GM18868 (cell line): ENCODE results near the gene PRKCQ.

Experiments
- ATAC-seq: cut with Tn5 transposase; IDR thresholded peaks from one replicate; pipeline ENCODE4 v1.9.1; 2021; ENCODE audit warnings: mild to moderate bottlenecking, moderate library complexity; ENCODE audit not compliant: unreplicated experiment

The PRKCQ gene

GRCh38 chr10:6410830-6411229 lies 169.2 kb downstream of the PRKCQ start:
- ATAC-seq, result no peak

DNA sequence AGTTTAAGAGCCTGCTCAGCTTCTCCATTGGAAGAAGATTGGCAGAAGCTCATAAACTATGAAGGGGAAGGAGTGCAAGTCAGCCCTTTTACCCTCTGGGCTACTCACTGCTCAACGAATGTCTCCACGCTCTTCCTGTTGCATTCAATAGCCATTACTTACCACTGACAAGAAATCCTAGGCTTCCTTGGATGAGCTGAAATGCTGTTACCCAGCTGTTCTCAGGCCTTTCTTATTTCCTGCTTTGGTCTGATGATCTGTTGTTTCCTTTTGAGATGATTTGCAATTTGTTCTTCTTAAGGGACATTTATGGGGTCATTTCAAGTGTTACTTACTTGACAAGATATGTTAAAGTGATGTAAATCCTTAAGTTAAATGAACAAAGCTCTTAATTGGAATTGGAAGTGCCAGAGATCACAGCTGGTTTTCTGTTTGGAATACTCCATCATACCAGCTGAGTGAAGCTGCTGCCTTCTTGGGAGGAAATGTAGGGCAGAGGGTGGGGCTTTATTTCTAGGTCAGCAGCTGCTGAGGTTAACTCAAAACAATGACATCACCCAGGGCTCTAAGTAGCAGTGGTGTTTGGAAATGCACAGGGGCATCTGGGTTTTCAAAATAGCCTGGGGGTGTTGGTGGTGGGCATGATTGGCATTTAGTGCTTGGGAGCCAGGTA lies 170.0 kb downstream of the PRKCQ start:
- no peak for ATAC-seq

- ATAC-seq, result no peak
Observed at GRCh38 chr10:6408799-6409198, 171.3 kb downstream of the PRKCQ start.

DNA sequence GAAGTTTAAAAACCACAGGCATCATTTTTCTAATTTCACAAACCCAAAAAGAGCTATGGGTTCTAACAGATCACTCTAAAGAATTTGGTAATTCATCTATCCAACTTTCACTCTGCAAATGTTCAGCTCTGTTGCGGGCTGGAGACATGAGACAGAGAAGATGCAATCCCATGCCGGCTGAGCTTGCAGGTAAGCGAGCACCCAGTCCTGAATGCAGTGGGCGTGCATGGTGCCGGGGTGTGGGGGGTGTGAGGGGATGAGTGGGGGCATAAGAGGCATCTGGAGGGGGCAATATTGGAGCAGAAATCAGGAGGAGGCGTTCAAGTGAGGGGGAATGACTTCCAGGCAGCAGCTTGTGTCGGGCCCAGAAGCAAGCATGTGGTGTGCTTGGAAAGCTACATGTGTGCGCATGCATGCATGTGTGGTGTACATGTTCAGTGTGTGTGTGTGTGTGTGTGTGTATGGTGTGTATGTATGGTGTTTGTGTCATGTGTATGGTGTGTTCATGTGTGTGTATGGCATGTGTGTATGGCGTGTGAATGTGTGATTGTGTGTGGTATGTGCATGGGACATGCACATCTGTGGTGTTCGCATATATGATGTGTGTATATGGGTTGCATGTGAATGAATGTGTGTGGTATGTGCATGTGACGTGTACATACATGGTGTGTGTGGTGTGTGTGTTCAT lies 172.9 kb downstream of the PRKCQ start:
- ATAC-seq, result no peak

GRCh38 chr10:6406220-6407033 lies 173.6 kb downstream of the PRKCQ start:
- no peak for ATAC-seq

DNA sequence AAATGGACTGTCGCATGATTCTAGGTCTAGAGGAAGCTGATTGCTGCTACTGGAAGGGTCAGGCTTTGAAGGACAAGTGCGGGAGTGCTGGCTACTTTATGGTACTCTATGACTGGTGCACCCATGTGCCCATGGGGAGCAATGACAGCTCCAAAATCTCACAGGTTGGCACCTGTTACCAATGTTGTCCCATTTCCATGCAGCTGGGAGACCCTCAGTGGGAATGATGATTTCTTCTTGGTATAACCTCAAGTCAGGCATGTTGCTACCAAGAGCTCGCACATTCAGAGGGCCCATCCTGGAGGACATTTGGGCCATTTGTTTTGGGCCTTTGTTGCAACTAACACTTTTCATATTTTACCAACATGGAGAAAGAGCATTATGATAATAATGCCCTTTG lies 174.4 kb downstream of the PRKCQ start:
- ATAC-seq, result no peak

DNA sequence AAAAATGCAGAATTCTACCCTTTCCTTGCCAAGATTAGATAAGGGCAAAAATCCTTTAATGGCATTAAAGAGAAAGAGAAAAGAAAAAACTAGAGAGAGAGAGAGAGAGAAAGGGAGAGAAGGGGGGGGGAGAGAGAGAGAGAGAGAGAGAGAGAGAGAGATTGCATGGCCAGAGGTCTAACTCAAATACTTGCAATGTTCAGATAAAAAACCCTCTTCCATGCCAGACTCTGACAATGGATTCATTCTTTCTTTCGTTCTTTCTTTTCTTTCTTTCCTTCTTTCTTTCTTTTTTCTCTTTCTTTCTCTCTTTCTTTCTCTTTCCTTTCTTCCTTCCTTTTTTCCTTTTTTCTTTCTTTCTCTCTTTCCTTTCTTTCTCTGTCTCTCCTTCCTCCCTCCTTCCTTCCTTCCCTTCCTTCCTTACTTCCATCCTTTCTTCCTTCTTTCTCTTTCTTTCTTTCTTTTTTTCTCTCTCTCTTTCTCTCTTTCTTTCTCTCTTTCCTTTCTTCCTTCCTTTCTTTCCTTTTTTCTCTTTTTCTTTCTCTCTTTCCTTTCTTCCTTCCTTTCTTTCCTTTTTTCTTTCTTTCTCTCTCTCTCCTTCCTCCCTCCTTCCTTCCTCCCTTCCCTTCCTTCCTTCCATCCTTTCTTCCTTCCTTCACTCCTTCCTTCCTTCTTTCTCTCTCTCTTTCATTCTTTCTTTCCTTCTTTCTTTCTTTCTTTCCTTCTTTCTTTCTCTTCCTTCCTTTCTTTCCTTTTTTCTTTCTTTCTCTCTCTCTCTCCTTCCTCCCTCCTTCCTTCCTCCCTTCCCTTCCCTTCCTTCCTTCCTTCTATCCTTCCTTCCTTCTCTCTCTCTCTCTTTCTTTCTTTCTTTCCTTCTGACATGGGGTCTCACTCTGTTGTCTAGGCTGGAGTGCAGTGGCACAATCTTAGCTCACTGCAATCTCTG lies 175.7 kb downstream of the PRKCQ start:
- no peak for ATAC-seq

GRCh38 chr10:6402960-6403359 lies 177.1 kb downstream of the PRKCQ start:
- no peak for ATAC-seq

- no peak for ATAC-seq
Observed at GRCh38 chr10:6402349-6402709, 177.7 kb downstream of the PRKCQ start.

GRCh38 chr10:6401558-6402348 lies 178.3 kb downstream of the PRKCQ start:
- peak; percentile 83 for ATAC-seq

- ATAC-seq, result no peak
Observed at GRCh38 chr10:6400821-6401465, 179.1 kb downstream of the PRKCQ start.

DNA sequence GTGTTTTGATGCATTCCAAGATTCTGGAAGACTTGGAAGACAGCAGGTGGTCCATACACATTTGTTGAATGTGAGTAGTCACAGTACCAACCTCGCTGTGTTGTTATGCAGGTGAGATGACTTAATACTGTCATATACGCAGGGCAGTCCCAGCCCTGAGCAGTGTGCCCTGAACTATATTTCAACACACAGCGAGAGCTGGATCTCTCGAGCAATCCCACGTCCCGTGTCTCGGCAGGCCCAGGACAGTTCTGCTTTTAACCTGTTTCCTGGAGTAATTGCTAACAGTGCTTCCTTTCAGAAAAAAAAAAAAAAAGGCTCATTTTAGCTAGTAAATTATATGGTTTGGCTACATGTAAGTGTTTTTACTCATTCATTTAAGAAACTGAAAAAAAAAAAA lies 179.7 kb downstream of the PRKCQ start:
- ATAC-seq, result no peak

- no peak for ATAC-seq
Observed at GRCh38 chr10:6399879-6400278, 180.2 kb downstream of the PRKCQ start.

DNA sequence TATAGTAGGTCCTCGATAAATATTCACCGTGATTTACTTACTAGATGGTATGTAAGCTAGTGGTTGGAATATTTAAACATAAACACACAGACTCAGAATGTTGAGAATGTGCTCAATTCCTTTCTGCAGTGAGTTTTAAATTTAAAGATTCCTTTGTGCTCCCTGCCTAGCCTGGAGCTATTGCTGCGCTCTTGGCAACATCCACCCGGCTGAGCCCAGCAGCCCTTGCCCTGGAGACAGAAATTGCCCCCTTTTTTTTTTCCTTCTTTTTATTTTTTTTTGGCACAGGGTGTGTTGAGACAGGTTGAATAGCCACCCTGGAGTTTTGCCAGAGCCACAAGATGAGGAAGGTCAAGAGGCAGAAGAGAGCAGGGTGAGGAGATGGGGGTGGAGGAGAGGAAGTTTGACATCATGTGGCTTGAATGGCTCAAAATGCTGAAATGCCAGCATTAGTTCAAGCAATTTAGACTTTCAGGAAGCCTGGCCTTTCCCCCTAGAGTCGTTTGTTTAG lies 180.8 kb downstream of the PRKCQ start:
- no peak for ATAC-seq

DNA sequence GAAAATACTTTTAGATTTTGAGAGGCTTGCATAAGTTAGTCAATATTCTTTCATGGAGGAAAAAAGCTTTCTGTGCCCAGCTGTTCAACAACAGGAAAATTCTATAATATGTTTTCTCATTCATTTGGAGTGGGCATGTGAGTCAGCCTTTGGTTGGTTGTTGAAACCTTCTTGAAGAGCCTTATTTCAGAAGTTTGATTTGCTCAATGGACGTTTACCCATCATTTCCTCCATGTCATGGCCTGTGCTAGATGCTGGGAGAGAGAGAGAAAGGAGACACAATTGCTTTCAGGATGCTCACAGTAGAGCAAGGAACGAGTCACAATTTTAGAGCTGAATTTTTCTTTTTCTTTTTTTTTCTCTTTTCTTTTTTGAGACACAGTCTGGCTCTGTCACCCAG lies 181.7 kb downstream of the PRKCQ start:
- ATAC-seq, result no peak

- no peak for ATAC-seq
Observed at GRCh38 chr10:6396652-6397051, 183.4 kb downstream of the PRKCQ start.

DNA sequence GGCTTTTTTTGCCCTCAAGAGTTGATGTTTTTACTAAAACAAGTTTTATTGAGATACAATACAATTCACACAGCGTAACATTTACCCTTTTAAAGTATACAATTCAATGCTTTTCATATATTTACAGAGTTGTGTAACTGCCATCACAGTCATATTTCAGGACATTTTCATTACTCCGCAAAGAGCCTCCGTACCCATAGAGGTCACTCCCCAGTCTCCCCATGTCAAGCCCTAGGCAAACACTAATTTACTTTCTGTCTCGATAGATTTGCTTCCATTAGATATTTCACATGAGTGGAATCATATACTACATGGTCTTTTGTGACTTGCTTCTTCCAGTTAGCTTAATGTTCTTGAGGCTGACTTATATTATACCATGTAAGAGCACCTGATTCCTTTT lies 183.8 kb downstream of the PRKCQ start:
- ATAC-seq, result no peak

GRCh38 chr10:6395606-6396005 lies 184.5 kb downstream of the PRKCQ start:
- ATAC-seq, result no peak

DNA sequence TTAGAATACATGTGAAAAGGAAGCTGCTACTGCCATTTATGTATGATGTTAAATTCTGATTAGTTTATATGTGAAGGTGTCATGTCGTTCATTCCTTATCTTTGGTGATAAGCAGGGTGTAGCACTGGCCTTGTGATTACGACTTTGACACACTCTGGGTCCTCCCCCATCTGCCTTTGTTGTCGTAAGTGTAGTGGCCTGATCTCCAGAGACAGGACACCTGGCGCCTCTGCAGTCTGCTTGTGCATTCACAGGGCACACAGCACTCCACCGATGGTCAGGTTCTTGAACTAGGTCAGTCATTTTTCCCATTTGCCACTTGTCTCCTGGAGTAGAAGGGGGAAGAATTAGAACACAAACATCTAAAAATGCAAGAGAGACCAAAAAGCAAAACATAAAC lies 186.0 kb downstream of the PRKCQ start:
- ATAC-seq, result no peak
